A549 (cell line): ENCODE measurements around the gene PLEKHM2. TPM values are rescaled to one million over a fixed set of nuclear protein-coding genes. Genes with fewer than 3 reads are reported as not detected.
A peak's percentile ranks its signal among the peaks of the same experiment; 100 is the strongest.

Experiments
- ATAC-seq, 2 experiments: fragments of 200-7000 bp in 1 of 2; fragments of >200 bp in 1 of 2; cut with Nextera tagmentation in 1 of 2; cut with Tn5 transposase in 1 of 2; 3 replicates each; pipeline versions ENCODE4 v1.8.0 to v1.9.1; 2018 to 2020; ENCODE audit warnings: mild to moderate bottlenecking in 1 of 2, moderate library complexity in 1 of 2
- CTCF ChIA-PET: fragments of 300-600 bp; sonication (Branson Sonifier 250); formaldehyde crosslinking; extraction: SDS; loops from one replicate; lab custom pipeline; 2021; ENCODE audit warnings: antibody characterized with exemption, inconsistent platforms; lab: Yijun Ruan, JAX
- POLR2A ChIA-PET: fragments of 350-600 bp; formaldehyde crosslinking; extraction: SDS; loops from one replicate; lab custom pipeline; 2021; ENCODE audit warnings: antibody characterized with exemption, inconsistent platforms; lab: Yijun Ruan, JAX
- DNase-seq, 2 experiments: peaks; one replicate each; pipeline versions ENCODE4 v3.0.0 to v3.0.0-alpha.2; 2011 to 2016; ENCODE audit warnings: low read depth in 1 of 2, low spot score in 1 of 2
- FAIRE-seq: peaks from 2 replicates; lab custom pipeline; 2011; peaks lifted over from hg19 to GRCh38; lab: Jason Lieb, UNC
- H3K27ac ChIP-seq, 2 experiments: fragments of >200 bp; sonication (Bioruptor Twin); formaldehyde crosslinking; 3 replicates each; pipeline ENCODE4 v1.5.1; 2016 to 2017
- H3K4me1 ChIP-seq: fragments of >200 bp; sonication (Bioruptor Twin); formaldehyde crosslinking; 3 replicates; pipeline ENCODE4 v1.6.1; 2016
- H3K4me2 ChIP-seq: fragments of >200 bp; sonication (Bioruptor Twin); formaldehyde crosslinking; 3 replicates; pipeline ENCODE4 v1.6.1; 2016
- H3K4me3 ChIP-seq: fragments of >200 bp; sonication (Bioruptor Twin); formaldehyde crosslinking; 3 replicates; pipeline ENCODE4 v1.5.1; 2016
- H3K9me3 ChIP-seq: fragments of >200 bp; sonication (Bioruptor Twin); formaldehyde crosslinking; 3 replicates; pipeline ENCODE4 v1.6.1; 2016
- CBX8 ChIP-seq: fragments of 200-600 bp; sonication (generic); IDR thresholded peaks from 2 replicates; pipeline ENCODE4 v1.6.1; 2016
- CEBPB ChIP-seq, 2 experiments: fragments of >200 bp in 1 of 2; sonication (Bioruptor Twin) in 1 of 2; formaldehyde crosslinking in 1 of 2; IDR thresholded peaks; 2 replicates each; pipeline ENCODE4 v1.6.1; 2012 to 2016
- EHMT2 ChIP-seq: fragments of 200-600 bp; sonication (generic); IDR thresholded peaks from 2 replicates; pipeline ENCODE4 v1.6.1; 2016; ENCODE audit warnings: antibody characterized with exemption, low read depth, mild to moderate bottlenecking, moderate library complexity
- EP300 ChIP-seq, 2 experiments: fragments of >200 bp; sonication (Bioruptor Twin); formaldehyde crosslinking; IDR thresholded peaks; 2 replicates in 1 of 2; 3 replicates in 1 of 2; pipeline ENCODE4 v1.6.1; 2016 to 2017
- ESRRA ChIP-seq: fragments of 150-350 bp; IDR thresholded peaks from 2 replicates; pipeline ENCODE4 v1.6.1; 2014; ENCODE audit warnings: mild to moderate bottlenecking, low read length, borderline replicate concordance
- GATA3 ChIP-seq: IDR thresholded peaks from 2 replicates; pipeline ENCODE4 v1.6.1; 2012; ENCODE audit warnings: borderline replicate concordance
- HEYL ChIP-seq: fragments of 250-450 bp; sonication (Bioruptor Pico); IDR thresholded peaks from 2 replicates; pipeline ENCODE4 v1.8.0; 2021; ENCODE audit warnings: mild to moderate bottlenecking, moderate library complexity
- HOXB13 ChIP-seq: fragments of 250-450 bp; sonication (Bioruptor Pico); IDR thresholded peaks from 2 replicates; pipeline ENCODE4 v1.5.0; 2020; ENCODE audit warnings: low read depth, mild to moderate bottlenecking, moderate library complexity
- JUN ChIP-seq, 2 experiments: fragments of >200 bp; sonication (Bioruptor Twin); formaldehyde crosslinking; IDR thresholded peaks; 2 replicates in 1 of 2; 3 replicates in 1 of 2; pipeline ENCODE4 v1.6.1; 2016 to 2017
- JUNB ChIP-seq: fragments of >200 bp; sonication (Bioruptor Twin); formaldehyde crosslinking; IDR thresholded peaks from 2 replicates; pipeline ENCODE4 v1.6.1; 2016
- KDM5A ChIP-seq: fragments of 200-600 bp; sonication (generic); IDR thresholded peaks from 2 replicates; pipeline ENCODE4 v1.6.1; 2016; ENCODE audit warnings: antibody characterized with exemption, mild to moderate bottlenecking
- MYC ChIP-seq: IDR thresholded peaks from 2 replicates; pipeline ENCODE4 v1.6.1; 2012; ENCODE audit warnings: mild to moderate bottlenecking, inconsistent platforms, low read length, improper control_type of control experiment, borderline replicate concordance
- PHF8 ChIP-seq: fragments of 200-600 bp; sonication (generic); IDR thresholded peaks from 2 replicates; pipeline ENCODE4 v1.6.1; 2016; ENCODE audit warnings: low read depth, mild to moderate bottlenecking, antibody characterized with exemption, moderate library complexity, borderline replicate concordance
- POLR2AphosphoS2 ChIP-seq: conservative IDR thresholded peaks from 2 replicates; pipeline ENCODE4 v1.6.1; 2012; ENCODE audit warnings: low read length, improper control_type of control experiment, inconsistent platforms
- SMC3 ChIP-seq: fragments of >200 bp; sonication (Bioruptor Twin); formaldehyde crosslinking; IDR thresholded peaks from 3 replicates; pipeline ENCODE4 v1.6.1; 2018; ENCODE audit warnings: inconsistent platforms
- USF2 ChIP-seq: fragments of 450-650 bp; IDR thresholded peaks from 2 replicates; pipeline ENCODE4 v1.6.1; 2014; ENCODE audit warnings: antibody characterized with exemption
- WGBS: methylation state at CpG from one replicate; pipeline ENCODE4 v1.1.6; 2017; ENCODE audit errors: missing lambda C conversion rate; 5-methylcytosine and 5-hydroxymethylcytosine counted together
- polyA plus RNA-seq, 4 experiments: library from polyadenylated mRNA; depleted of rRNA in 3 of 4; stranded (reverse); fragments of >200 nt; fragmentation: RNase III in 1 of 4; extraction: RNeasy Plus Mini Kit Qiagen cat#74134 plus additional on column Dnase treatment in 1 of 4; gene quantifications; 2 replicates in 3 of 4; 3 replicates in 1 of 4; pipeline ENCODE4 v1.2.3, GENCODE V29; 2011 to 2017
- TF ChIP-seq, protein P1 (sequence below): fragments of 200-600 bp; sonication (generic); IDR thresholded peaks from 2 replicates; pipeline ENCODE4 v1.6.1; 2016; ENCODE audit warnings: antibody characterized with exemption, mild to moderate bottlenecking, moderate library complexity
- TF ChIP-seq, protein P2 (sequence below): fragments of >200 bp; sonication (Bioruptor Twin); formaldehyde crosslinking; IDR thresholded peaks from 3 replicates; pipeline ENCODE4 v1.6.1; 2016
- TF ChIP-seq, protein P3 (sequence below): IDR thresholded peaks from 2 replicates; pipeline ENCODE4 v1.6.1; 2012
- TF ChIP-seq, protein P4 (sequence below): fragments of 250-450 bp; sonication (Bioruptor Pico); IDR thresholded peaks from 2 replicates; pipeline ENCODE4 v1.5.0; 2020; ENCODE audit warnings: low read depth, mild to moderate bottlenecking, moderate library complexity

Gene PLEKHM2
- polyA plus RNA-seq, 2 of the 4 experiments (the other 2 are of a cell fraction) = 14.7 to 21.5 TPM

GRCh38 chr1:15748264-15748663, 64.1 kb downstream of the PLEKHM2 start:
- POLR2A ChIA-PET = no interaction called here
- Histone ChIP-seq H3K4me3 (no peak overlapping the region), H3K4me2 (no peak overlapping the region), H3K9me3 (no peaks in the 10 kb centered on the region), H3K27ac (peak overlapping the region in 1 of 2 experiments; percentile 22; a peak in 1 of 6 replicates), H3K4me1 (peaks cover 16% of the 10 kb centered on the region)
- CTCF ChIA-PET = interaction anchor here (1.5 kb wide), 1 partner anchor 9 kb away, joined by 5 read pairs; no protein-coding TSS in a partner anchor
- TF ChIP-seq CEBPB (IDR thresholded peaks at IDR 0.05) (no peak), GATA3 (no peak), JUN (IDR thresholded peaks at IDR 0.05) (no peak)
- TF ChIP-seq, protein P1, sequence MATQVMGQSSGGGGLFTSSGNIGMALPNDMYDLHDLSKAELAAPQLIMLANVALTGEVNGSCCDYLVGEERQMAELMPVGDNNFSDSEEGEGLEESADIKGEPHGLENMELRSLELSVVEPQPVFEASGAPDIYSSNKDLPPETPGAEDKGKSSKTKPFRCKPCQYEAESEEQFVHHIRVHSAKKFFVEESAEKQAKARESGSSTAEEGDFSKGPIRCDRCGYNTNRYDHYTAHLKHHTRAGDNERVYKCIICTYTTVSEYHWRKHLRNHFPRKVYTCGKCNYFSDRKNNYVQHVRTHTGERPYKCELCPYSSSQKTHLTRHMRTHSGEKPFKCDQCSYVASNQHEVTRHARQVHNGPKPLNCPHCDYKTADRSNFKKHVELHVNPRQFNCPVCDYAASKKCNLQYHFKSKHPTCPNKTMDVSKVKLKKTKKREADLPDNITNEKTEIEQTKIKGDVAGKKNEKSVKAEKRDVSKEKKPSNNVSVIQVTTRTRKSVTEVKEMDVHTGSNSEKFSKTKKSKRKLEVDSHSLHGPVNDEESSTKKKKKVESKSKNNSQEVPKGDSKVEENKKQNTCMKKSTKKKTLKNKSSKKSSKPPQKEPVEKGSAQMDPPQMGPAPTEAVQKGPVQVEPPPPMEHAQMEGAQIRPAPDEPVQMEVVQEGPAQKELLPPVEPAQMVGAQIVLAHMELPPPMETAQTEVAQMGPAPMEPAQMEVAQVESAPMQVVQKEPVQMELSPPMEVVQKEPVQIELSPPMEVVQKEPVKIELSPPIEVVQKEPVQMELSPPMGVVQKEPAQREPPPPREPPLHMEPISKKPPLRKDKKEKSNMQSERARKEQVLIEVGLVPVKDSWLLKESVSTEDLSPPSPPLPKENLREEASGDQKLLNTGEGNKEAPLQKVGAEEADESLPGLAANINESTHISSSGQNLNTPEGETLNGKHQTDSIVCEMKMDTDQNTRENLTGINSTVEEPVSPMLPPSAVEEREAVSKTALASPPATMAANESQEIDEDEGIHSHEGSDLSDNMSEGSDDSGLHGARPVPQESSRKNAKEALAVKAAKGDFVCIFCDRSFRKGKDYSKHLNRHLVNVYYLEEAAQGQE = no peak
- TF ChIP-seq, protein P2, sequence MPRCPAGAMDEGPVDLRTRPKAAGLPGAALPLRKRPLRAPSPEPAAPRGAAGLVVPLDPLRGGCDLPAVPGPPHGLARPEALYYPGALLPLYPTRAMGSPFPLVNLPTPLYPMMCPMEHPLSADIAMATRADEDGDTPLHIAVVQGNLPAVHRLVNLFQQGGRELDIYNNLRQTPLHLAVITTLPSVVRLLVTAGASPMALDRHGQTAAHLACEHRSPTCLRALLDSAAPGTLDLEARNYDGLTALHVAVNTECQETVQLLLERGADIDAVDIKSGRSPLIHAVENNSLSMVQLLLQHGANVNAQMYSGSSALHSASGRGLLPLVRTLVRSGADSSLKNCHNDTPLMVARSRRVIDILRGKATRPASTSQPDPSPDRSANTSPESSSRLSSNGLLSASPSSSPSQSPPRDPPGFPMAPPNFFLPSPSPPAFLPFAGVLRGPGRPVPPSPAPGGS = no peak
- no peak for DNase-seq
- 97% methylated on average over 5 of the region's 5 CpGs for WGBS
- FAIRE-seq = no peak
- no peak for ATAC-seq

DNA sequence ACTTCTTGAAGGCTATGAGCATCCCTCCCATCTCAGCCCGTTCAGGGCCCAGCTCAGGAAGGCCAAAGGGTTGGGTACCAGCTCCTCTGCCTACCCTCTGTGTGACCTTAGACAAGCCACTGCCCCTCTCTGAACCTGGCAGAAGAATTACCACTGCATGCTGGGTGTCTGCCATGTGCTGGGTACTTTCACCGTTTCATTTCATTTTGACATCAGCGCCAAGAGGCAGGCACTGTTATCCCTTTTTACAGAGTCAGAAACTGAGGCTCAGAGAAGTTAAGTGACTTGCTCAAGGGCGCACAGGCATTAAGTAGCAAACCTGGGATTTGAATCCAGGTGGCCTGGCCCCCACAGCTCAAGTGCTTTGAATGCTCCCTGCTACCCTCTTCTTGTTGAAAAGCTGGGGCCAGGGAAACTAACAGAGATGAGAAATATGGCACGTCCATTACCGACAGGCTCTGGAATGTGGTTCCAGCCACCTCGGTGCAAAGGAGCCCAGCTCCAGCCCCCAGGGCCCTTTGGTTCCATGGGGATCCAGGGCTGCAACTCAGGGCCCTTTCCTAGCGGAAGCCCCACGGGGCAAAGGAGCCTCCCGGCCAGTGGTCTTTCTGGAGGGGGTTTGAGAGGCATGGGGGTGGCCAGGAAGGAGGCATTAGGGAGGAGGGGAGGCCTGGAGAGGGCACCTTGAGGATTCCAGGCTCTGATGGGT, 64.7 kb downstream of the PLEKHM2 start:
- no peak for ATAC-seq
- no peak for DNase-seq
- Histone ChIP-seq H3K27ac (peak overlapping the region; percentile 24 to 75; a peak in 3 of 6 replicates), H3K9me3 (no peaks in the 10 kb centered on the region), H3K4me3 (no peak overlapping the region), H3K4me1 (peaks cover 16% of the 10 kb centered on the region), H3K4me2 (peak overlapping the region; percentile 30; the same call in 2 of the 3 replicates)
- no peak for FAIRE-seq
- WGBS = 92% methylated on average over 9 of the region's 10 CpGs
- TF ChIP-seq JUN (IDR thresholded peaks at IDR 0.05) (no peak), KDM5A (no peak), PHF8 (no peak), ESRRA (no peak), POLR2AphosphoS2 (no peak), CBX8 (no peak), JUNB (no peak)
- TF ChIP-seq, protein P3, sequence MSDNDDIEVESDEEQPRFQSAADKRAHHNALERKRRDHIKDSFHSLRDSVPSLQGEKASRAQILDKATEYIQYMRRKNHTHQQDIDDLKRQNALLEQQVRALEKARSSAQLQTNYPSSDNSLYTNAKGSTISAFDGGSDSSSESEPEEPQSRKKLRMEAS = no peak
- TF ChIP-seq, protein P4, sequence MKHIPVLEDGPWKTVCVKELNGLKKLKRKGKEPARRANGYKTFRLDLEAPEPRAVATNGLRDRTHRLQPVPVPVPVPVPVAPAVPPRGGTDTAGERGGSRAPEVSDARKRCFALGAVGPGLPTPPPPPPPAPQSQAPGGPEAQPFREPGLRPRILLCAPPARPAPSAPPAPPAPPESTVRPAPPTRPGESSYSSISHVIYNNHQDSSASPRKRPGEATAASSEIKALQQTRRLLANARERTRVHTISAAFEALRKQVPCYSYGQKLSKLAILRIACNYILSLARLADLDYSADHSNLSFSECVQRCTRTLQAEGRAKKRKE = no peak
- CTCF ChIA-PET = interaction anchor here (1.5 kb wide), 1 partner anchor 10 kb away, joined by 5 read pairs; no protein-coding TSS in a partner anchor
- POLR2A ChIA-PET = no interaction called here

DNA sequence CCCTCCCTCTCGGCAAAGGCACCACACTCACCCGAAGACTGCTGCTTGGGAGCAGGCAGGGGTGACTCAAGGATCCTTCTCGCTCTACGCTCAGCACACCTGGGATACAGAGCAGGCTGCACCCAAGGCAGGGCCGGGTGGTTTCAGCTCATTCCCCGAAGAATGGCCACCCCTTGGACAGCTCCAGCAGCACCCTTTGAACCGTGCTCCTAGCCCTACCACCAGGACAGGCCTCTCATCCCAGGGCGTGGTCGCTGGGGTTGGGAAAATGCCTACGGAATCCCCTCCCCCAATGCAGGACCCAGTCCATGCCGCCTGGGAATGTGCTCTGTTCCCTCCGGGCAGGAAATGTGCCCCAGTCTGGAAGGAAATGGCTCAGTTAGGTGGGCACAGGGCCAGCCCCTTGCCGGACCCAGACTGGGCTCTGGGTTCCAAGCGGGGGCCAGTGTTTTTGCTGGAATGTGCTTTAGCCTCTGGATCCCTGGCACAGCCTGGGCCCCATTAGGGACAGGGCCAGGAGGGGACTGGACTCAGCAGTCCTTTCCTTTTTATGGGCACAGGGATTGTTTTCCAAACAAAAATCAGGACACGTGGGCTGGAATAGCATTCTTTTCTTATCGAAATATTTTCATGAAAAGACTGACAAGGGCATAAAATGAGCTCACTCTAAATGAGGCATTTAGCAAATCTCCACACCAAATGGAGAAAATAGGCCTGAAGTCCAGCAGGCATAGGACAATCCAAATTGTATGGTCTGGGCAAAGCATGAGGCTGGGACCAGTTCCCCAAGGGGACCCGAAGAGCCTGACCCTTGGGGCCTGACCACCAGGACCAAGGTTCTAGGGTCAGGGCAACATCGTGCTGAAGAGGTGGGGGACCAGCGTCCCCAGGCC, 65.5 kb downstream of the PLEKHM2 start:
- H3K27ac ChIP-seq = peak overlapping the region; percentile 24 to 75; a peak in 4 of 6 replicates
- TF ChIP-seq EP300 (IDR thresholded peaks at IDR 0.05) (no peak), EHMT2 (no peak), PHF8 (no peak), SMC3 (no peak), POLR2AphosphoS2 (no peak), USF2 (no peak), HOXB13 (no peak), MYC (no peak), HEYL (CRISPR knock-in tag) (no peak)
- TF ChIP-seq, protein P4 = no peak
- POLR2A ChIA-PET = no interaction called here
- no peaks in the 10 kb centered on the region for H3K9me3 ChIP-seq
- H3K4me2 ChIP-seq = peak overlapping the region; percentile 30; the same call in 2 of the 3 replicates
- DNase-seq = no peak
- peaks cover 16% of the 10 kb centered on the region for H3K4me1 ChIP-seq
- 67% methylated on average over 13 of the region's 19 CpGs for WGBS
- FAIRE-seq = no peak
- H3K4me3 ChIP-seq = no peak overlapping the region
- ATAC-seq = peak in 1 of 2 experiments; percentile 14; a peak in 2 of 6 replicates
- CTCF ChIA-PET = interaction anchor here (1.3 to 1.5 kb wide), 2 partner anchors 8 to 10 kb away, joined by 3 to 5 read pairs; no protein-coding TSS in a partner anchor
